Astrocyte of the spinal cord (primary cell): Measurements from ENCODE around the gene TSPAN5.

Experiments
- DNase-seq: peaks from one replicate; pipeline ENCODE4 v3.0.0; 2011; ENCODE audit warnings: low read depth, low spot score
- H3K4me3 ChIP-seq: 2 replicates; pipeline ENCODE4 v1.5.1; 2011; ENCODE audit warnings: low read depth, mild to moderate bottlenecking, low read length, moderate library complexity
- CTCF ChIP-seq: IDR thresholded peaks from 2 replicates; pipeline ENCODE4 v1.5.1; 2012; ENCODE audit warnings: low read depth, mild to moderate bottlenecking, low read length, inconsistent platforms
- in situ Hi-C: cut with HindIII; loops from 2 replicates; pipeline ENCODE4 v1.10.0; 2017; ENCODE audit warnings: low sequenced_read_pairs

The TSPAN5 gene

GRCh38 chr4:98631506-98631905, 26.9 kb downstream of the TSPAN5 start:
- H3K4me3 ChIP-seq, result no peak overlapping the region
- in situ Hi-C loops, result no loop called here
- no peak for TF ChIP-seq CTCF
- DNase-seq, result no peak

- TF ChIP-seq CTCF, result peak; percentile 18
- no peak for DNase-seq
- in situ Hi-C loops, result no loop called here
- no peak overlapping the region for H3K4me3 ChIP-seq
These were observed 27.5 kb downstream of the TSPAN5 start for GRCh38 chr4:98630737-98631454.

GRCh38 chr4:98627531-98628257, 30.7 kb downstream of the TSPAN5 start:
- H3K4me3 ChIP-seq, result no peak overlapping the region
- TF ChIP-seq CTCF, result no peak
- peak; percentile 74 for DNase-seq
- in situ Hi-C loops, result no loop called here

- peak; percentile 93 for DNase-seq
- no peak overlapping the region for H3K4me3 ChIP-seq
- TF ChIP-seq CTCF, result peak; percentile 30
- in situ Hi-C loops, result no loop called here
These were observed 32.1 kb downstream of the TSPAN5 start for GRCh38 chr4:98626350-98626749.

GRCh38 chr4:98625920-98626319, 32.5 kb downstream of the TSPAN5 start:
- in situ Hi-C loops, result no loop called here
- DNase-seq, result no peak
- H3K4me3 ChIP-seq, result no peak overlapping the region
- no peak for TF ChIP-seq CTCF

- H3K4me3 ChIP-seq, result no peak overlapping the region
- no peak for TF ChIP-seq CTCF
- DNase-seq, result no peak
- in situ Hi-C loops, result no loop called here
These were observed 33.0 kb downstream of the TSPAN5 start for GRCh38 chr4:98625399-98625798.
